IPS-15b (cell line): Measurements from ENCODE around the gene ATXN1.

Source experiments
- H3K27me3 ChIP-seq: one replicate; pipeline ENCODE4 v1.6.1; 2013; ENCODE audit warnings: low read length; ENCODE audit not compliant: control insufficient read depth, insufficient read depth
- H3K36me3 ChIP-seq: one replicate; pipeline ENCODE4 v1.6.1; 2013; ENCODE audit warnings: low read length; ENCODE audit not compliant: control insufficient read depth, insufficient read depth
- H3K4me1 ChIP-seq: one replicate; pipeline ENCODE4 v1.6.1; 2013; ENCODE audit warnings: mild to moderate bottlenecking, low read length; ENCODE audit not compliant: control insufficient read depth, insufficient read depth
- H3K4me3 ChIP-seq: one replicate; pipeline ENCODE4 v1.5.1; 2013; ENCODE audit warnings: low read depth, low read length
- H3K9ac ChIP-seq: one replicate; pipeline ENCODE4 v1.6.1; 2013; ENCODE audit warnings: low read depth, mild to moderate bottlenecking, low read length
- H3K9me3 ChIP-seq: one replicate; pipeline ENCODE4 v1.6.1; 2013; ENCODE audit warnings: mild to moderate bottlenecking, low read length; ENCODE audit not compliant: control insufficient read depth, insufficient read depth

The ATXN1 gene

DNA sequence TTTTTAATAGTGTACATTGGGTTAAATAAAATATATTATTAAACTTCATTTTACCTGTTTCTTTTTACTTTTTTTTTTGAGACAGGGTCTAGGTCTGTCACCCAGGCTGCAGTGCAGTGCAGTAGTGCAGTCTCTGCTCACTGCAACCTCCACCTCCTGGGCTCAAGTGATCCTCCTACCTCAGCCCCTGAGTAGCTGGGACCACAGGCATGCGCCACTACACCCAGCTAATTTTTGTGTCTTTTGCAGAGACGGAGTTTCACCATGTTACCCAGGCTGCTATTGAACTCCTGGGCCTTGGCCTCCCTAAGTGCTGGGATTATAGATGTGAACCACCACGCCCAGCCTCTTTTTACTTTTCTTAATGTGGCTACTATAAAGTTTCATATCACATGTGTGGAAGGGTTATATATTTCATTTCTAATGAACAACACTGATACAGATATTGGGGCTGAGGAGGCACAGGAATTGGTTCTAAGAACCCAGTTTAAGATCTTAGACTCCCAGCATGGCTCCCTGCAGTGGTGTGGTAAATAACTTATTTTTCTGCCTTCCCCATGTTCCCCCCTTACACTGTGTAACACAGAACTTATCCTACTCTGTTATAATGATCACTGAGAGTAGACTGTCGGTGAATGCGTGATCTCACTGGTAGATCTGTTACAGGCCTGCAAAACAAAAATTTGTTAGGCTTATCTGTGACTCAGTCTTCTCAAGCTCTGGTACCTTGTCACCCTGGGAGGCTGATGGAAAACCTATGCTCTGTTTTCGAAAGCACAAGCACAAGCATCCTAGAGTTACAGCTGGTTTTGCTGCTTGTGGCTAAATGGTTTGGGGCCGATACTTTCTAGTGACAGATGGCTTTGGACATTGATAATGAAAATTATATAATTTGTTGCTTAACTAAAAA, 5.8 kb upstream of the ATXN1 start:
- Histone ChIP-seq H3K36me3 (no peaks in the 10 kb centered on the region), H3K4me3 (no peak overlapping the region), H3K27me3 (no peaks in the 10 kb centered on the region), H3K9me3 (no peaks in the 10 kb centered on the region), H3K4me1 (peaks cover 9% of the 10 kb centered on the region), H3K9ac (no peak overlapping the region)

- peaks cover 9% of the 10 kb centered on the region for H3K4me1 ChIP-seq
- H3K27me3 ChIP-seq = no peaks in the 10 kb centered on the region
- no peak overlapping the region for H3K9ac ChIP-seq
- no peaks in the 10 kb centered on the region for H3K9me3 ChIP-seq
- no peak overlapping the region for H3K4me3 ChIP-seq
- no peaks in the 10 kb centered on the region for H3K36me3 ChIP-seq
Measured at GRCh38 chr6:16766043-16766536, 4.8 kb upstream of the ATXN1 start.

GRCh38 chr6:16765235-16765634, 4.0 kb upstream of the ATXN1 start:
- H3K4me3 ChIP-seq = no peak overlapping the region
- peaks cover 9% of the 10 kb centered on the region for H3K4me1 ChIP-seq
- no peaks in the 10 kb centered on the region for H3K27me3 ChIP-seq
- H3K36me3 ChIP-seq = no peaks in the 10 kb centered on the region
- no peaks in the 10 kb centered on the region for H3K9me3 ChIP-seq
- no peak overlapping the region for H3K9ac ChIP-seq

DNA sequence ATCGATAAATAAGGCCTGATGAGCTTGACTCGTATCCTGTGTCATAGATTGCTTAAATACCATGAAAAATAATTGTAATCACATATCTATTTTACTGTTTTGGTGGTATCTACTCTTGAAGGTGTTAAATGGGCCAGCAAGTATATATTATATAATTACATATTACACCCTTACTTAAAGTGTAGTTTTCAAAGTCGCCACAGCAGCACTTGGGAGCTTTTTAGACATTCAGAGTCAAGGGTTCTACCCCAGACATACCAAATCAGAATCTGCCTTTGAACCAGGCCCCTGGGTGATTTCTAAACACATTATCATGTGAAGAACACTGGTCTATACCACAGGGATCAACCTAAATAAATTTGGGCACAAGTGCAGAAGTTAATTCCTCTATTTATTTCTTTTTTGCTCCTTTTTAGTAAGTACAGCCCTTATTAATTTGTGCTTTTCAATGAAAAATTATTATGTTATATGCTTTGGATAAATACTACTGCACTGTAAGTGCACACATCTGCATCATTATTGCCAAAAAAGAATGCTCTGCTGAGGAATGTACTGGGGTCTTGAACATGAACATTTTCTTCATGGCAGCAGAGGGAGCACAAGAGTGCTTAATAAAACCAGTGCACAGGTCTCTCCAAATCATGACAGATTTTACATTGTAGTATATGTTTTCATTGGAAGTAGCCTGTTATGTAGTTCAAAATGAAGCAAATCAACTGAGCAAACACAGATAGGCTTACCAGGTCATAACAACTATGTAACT, 3.1 kb upstream of the ATXN1 start:
- Histone ChIP-seq H3K4me1 (peaks cover 6% of the 10 kb centered on the region), H3K9ac (no peak overlapping the region)

DNA sequence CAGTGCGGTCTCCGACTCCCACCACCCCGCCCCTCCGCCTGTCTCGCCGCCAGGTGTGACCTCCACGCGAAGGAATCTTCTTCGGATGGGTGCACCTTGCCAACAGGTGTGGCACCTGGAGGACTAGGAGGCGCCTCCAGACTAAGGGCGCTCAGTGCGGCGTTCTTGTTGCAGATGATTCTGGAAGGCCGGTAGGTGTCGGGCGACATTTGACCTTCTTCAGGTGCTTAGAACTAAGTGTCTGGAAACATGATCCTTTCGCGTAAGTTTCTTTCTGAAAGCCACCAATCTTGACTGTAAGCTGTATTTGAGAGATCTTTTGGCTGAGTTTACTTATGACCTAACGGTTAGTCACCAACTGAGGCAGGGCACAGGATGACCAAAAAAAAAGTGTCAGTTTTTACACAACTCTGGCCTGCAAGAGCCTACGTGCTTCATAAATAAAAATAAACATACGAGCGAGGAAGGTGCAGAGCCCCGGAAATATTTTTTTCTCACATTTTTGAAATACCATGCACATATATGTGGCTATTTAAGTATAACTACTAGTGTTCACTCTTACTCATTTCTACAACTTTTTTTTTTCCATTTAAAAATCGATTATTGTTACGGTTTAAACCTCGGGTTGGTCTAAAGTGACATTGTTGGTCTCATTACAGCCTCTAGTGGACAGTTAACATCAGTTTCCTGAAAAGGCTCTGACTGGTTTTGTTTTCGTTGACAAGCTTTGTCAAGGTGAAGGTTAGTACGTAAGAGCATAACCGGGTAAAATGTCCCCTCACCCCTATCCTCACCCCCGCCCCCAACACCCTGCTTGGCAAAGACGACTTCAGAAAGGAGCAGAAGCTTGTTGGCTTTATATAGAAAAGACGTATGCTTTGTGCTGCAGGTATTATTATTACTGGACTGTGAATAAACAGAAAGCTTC, 1.6 kb upstream of the ATXN1 start:
- Histone ChIP-seq H3K4me3 (peak overlapping the region; percentile 77), H3K4me1 (peaks cover 13% of the 10 kb centered on the region), H3K36me3 (no peaks in the 10 kb centered on the region), H3K27me3 (peaks cover 5% of the 10 kb centered on the region), H3K9me3 (no peaks in the 10 kb centered on the region), H3K9ac (no peak overlapping the region)

More for the DNA sequence above, 3.1 kb upstream of the ATXN1 start:
- no peaks in the 10 kb centered on the region for H3K36me3 ChIP-seq
- H3K4me3 ChIP-seq = no peak overlapping the region
- no peaks in the 10 kb centered on the region for H3K27me3 ChIP-seq
- no peaks in the 10 kb centered on the region for H3K9me3 ChIP-seq

DNA sequence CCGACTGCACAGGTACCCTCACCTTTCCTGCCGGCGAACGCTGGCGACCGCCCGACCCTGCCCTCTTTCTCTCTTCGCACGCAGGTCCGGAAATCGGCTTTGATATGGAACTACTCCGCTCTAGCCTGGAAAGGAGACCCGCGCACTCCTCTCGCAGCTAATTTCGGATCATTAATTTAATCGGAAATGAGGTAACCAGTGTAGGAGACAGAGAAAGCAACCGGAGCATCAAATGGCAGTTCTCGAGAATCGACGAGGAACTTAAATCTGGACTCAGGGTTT, 949 bp upstream of the ATXN1 start:
- peak overlapping the region; percentile 70 for H3K9ac ChIP-seq
- peaks cover 5% of the 10 kb centered on the region for H3K27me3 ChIP-seq

GRCh38 chr6:16761471-16762267, 409 bp upstream of the ATXN1 start:
- Histone ChIP-seq H3K27me3 (peaks cover 5% of the 10 kb centered on the region), H3K4me1 (peaks cover 15% of the 10 kb centered on the region), H3K36me3 (no peaks in the 10 kb centered on the region), H3K9ac (peak overlapping the region; percentile 70), H3K4me3 (peak overlapping the region; percentile 77), H3K9me3 (no peaks in the 10 kb centered on the region)

More for the DNA sequence above, 949 bp upstream of the ATXN1 start:
- Histone ChIP-seq H3K9me3 (no peaks in the 10 kb centered on the region), H3K4me3 (peak overlapping the region; percentile 77), H3K36me3 (no peaks in the 10 kb centered on the region), H3K4me1 (peaks cover 15% of the 10 kb centered on the region)

GRCh38 chr6:16759646-16760515, 1.4 kb downstream of the ATXN1 start:
- Histone ChIP-seq H3K4me1 (peaks cover 15% of the 10 kb centered on the region), H3K4me3 (peak overlapping the region; percentile 75), H3K9ac (peak overlapping the region; percentile 60), H3K9me3 (no peaks in the 10 kb centered on the region), H3K36me3 (no peaks in the 10 kb centered on the region), H3K27me3 (peaks cover 5% of the 10 kb centered on the region)

- peak overlapping the region; percentile 75 for H3K4me3 ChIP-seq
- H3K36me3 ChIP-seq = no peaks in the 10 kb centered on the region
- H3K27me3 ChIP-seq = peaks cover 5% of the 10 kb centered on the region
- no peaks in the 10 kb centered on the region for H3K9me3 ChIP-seq
- peaks cover 13% of the 10 kb centered on the region for H3K4me1 ChIP-seq
- H3K9ac ChIP-seq = peak overlapping the region; percentile 60
Measured at GRCh38 chr6:16759181-16759645, 2.0 kb downstream of the ATXN1 start.
